Endodermal cell (in vitro differentiated cells): Measurements from ENCODE around the gene TNFSF12. TPM values are rescaled to one million over a fixed set of nuclear protein-coding genes. Genes with fewer than 3 reads are reported as not detected.
A peak's percentile ranks its signal among the peaks of the same experiment; 100 is the strongest.

ENCODE experiments used
- DNase-seq: peaks from one replicate; pipeline ENCODE4 v3.0.0-alpha.2; 2017
- H3K27ac ChIP-seq: 2 replicates; pipeline ENCODE4 v1.5.1; 2013; ENCODE audit warnings: mild to moderate bottlenecking, low read depth, low read length, moderate library complexity
- H3K27me3 ChIP-seq: 2 replicates; pipeline ENCODE4 v1.6.1; 2013; ENCODE audit warnings: mild to moderate bottlenecking, low read length, moderate library complexity; ENCODE audit not compliant: insufficient read depth, control insufficient read depth, poor library complexity, severe bottlenecking
- H3K36me3 ChIP-seq: 2 replicates; pipeline ENCODE4 v1.7.0; 2013; ENCODE audit warnings: mild to moderate bottlenecking, low read length, moderate library complexity; ENCODE audit not compliant: control insufficient read depth, insufficient read depth
- H3K4me1 ChIP-seq: one replicate; pipeline ENCODE4 v1.7.0; 2013; ENCODE audit warnings: low read length; ENCODE audit not compliant: control insufficient read depth, insufficient read depth
- H3K4me3 ChIP-seq: 2 replicates; pipeline ENCODE4 v1.5.1; 2013; ENCODE audit warnings: mild to moderate bottlenecking, low read length, moderate library complexity
- H3K9ac ChIP-seq: 2 replicates; pipeline ENCODE4 v1.6.1; 2013; ENCODE audit warnings: mild to moderate bottlenecking, low read length, moderate library complexity; ENCODE audit not compliant: poor library complexity, severe bottlenecking; ENCODE audit errors: extremely low read depth
- H3K9me3 ChIP-seq: 2 replicates; pipeline ENCODE4 v1.6.1; 2013; ENCODE audit warnings: mild to moderate bottlenecking, low read length, moderate library complexity; ENCODE audit not compliant: control insufficient read depth
- H3K27ac Mint-ChIP-seq: 2 replicates; pipeline ENCODE4 v1.8.0; 2020; ENCODE audit warnings: mixed read lengths
- H3K27me3 Mint-ChIP-seq: 2 replicates; pipeline ENCODE4 v1.8.0; 2021; ENCODE audit warnings: mild to moderate bottlenecking, mixed read lengths; ENCODE audit not compliant: insufficient read depth
- H3K36me3 Mint-ChIP-seq: 2 replicates; pipeline ENCODE4 v1.8.0; 2020; ENCODE audit warnings: low read depth, mixed read lengths
- H3K4me1 Mint-ChIP-seq: 2 replicates; pipeline ENCODE4 v1.8.0; 2020; ENCODE audit warnings: mixed read lengths
- H3K4me3 Mint-ChIP-seq: 2 replicates; pipeline ENCODE4 v1.8.0; 2020; ENCODE audit warnings: mild to moderate bottlenecking, moderate library complexity, mixed read lengths
- H3K9me3 Mint-ChIP-seq: 2 replicates; pipeline ENCODE4 v1.8.0; 2020; ENCODE audit warnings: mild to moderate bottlenecking, mixed read lengths
- WGBS, 2 experiments: methylation state at CpG; one replicate each; pipeline versions ENCODE4 v1.1.5 to v1.1.7; 2013; ENCODE audit warnings: missing lambda C conversion rate in 2 of 2, mixed read lengths in 1 of 2; ENCODE audit not compliant: insufficient coverage in 1 of 2, insufficient read length in 1 of 2; 5-methylcytosine and 5-hydroxymethylcytosine counted together
- total RNA-seq, 2 donors: library from RNA; stranded (reverse); fragmentation: NEBNext Ultra II Directional in 1 of 2; extraction: Animal tissue kit (Norgen Biotek cat#: 25700) in 1 of 2; gene quantifications; 2 replicates in 1 of 2; 3 replicates in 1 of 2; pipeline ENCODE4 v1.2.1, GENCODE V29; 2021
- TF ChIP-seq, protein P1 (sequence below): fragments of 200-600 bp; sonication (generic); conservative IDR thresholded peaks from 2 replicates; pipeline ENCODE4 v1.5.0; 2021; ENCODE audit warnings: antibody characterized with exemption, mild to moderate bottlenecking

The TNFSF12 gene
- total RNA-seq, 2 donors from 2014 or later: 8.3 to 8.4 TPM

DNA sequence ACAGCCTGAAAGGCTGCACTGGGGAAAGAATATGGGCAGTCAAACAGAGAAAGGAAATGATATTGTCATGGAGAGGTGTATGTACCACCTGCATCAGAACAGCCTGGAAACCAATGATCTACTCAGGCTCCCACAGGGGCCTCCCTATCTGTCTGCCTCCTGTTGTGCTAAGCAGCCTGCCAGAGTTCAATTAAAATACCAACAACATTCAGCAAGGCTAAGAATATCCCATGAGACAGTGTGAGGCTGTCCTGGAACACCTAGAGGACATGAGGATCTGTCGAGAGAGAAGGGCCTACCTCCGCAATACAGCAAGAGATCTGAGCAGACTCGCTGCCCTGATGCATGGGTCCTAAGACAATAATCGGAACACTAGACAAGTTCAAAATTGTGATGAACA lies 57.4 kb downstream of the TNFSF12 start:
- H3K4me1 ChIP-seq: no peaks in the 10 kb centered on the region
- H3K9me3 ChIP-seq: no peaks in the 10 kb centered on the region
- peaks cover 6% of the 10 kb centered on the region for H3K4me1 Mint-ChIP-seq
- 89 to 100% methylated on average over 3 to 4 of the region's 4 CpGs for WGBS, 2 experiments
- H3K27me3 Mint-ChIP-seq: no peaks in the 10 kb centered on the region
- peak overlapping the region; percentile 41 for H3K27ac Mint-ChIP-seq
- H3K36me3 Mint-ChIP-seq: peaks cover 53% of the 10 kb centered on the region
- no peak overlapping the region for H3K9ac ChIP-seq
- peaks cover 66% of the 10 kb centered on the region for H3K36me3 ChIP-seq
- H3K4me3 ChIP-seq: no peak overlapping the region
- TF ChIP-seq, protein P1, sequence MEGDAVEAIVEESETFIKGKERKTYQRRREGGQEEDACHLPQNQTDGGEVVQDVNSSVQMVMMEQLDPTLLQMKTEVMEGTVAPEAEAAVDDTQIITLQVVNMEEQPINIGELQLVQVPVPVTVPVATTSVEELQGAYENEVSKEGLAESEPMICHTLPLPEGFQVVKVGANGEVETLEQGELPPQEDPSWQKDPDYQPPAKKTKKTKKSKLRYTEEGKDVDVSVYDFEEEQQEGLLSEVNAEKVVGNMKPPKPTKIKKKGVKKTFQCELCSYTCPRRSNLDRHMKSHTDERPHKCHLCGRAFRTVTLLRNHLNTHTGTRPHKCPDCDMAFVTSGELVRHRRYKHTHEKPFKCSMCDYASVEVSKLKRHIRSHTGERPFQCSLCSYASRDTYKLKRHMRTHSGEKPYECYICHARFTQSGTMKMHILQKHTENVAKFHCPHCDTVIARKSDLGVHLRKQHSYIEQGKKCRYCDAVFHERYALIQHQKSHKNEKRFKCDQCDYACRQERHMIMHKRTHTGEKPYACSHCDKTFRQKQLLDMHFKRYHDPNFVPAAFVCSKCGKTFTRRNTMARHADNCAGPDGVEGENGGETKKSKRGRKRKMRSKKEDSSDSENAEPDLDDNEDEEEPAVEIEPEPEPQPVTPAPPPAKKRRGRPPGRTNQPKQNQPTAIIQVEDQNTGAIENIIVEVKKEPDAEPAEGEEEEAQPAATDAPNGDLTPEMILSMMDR: no peak
- H3K27me3 ChIP-seq: no peaks in the 10 kb centered on the region
- H3K4me3 Mint-ChIP-seq: no peak overlapping the region
- DNase-seq: no peak
- no peaks in the 10 kb centered on the region for H3K9me3 Mint-ChIP-seq
- H3K27ac ChIP-seq: no peak overlapping the region

Other genes starting within 250 kb of the TNFSF12 start
- 100 to 1,000 TPM; 488 to 556 TPM for gene EIF5A, start 241.4 kb upstream of the TNFSF12 start, total RNA-seq
- gene GPS2, start 233.7 kb upstream of the TNFSF12 start, total RNA-seq: 10 to 100 TPM; 43.6 to 47.2 TPM
- gene NEURL4, start 219.7 kb upstream of the TNFSF12 start, total RNA-seq: 10 to 100 TPM; 51.3 to 52.7 TPM
- 1 to 10 TPM; 4.5 to 8.4 TPM for gene ACAP1, start 212.5 kb upstream of the TNFSF12 start, total RNA-seq
- 1 to 10 TPM; 7.1 to 8.4 TPM for gene KCTD11, start 196.9 kb upstream of the TNFSF12 start, total RNA-seq
- gene TMEM95, start 193.9 kb upstream of the TNFSF12 start, total RNA-seq: not detected
- 10 to 100 TPM; 11.0 to 11.7 TPM for gene TNK1, start 168.0 kb upstream of the TNFSF12 start, total RNA-seq
- gene PLSCR3, start 154.5 kb upstream of the TNFSF12 start, total RNA-seq: 10 to 100 TPM; 21.0 to 26.2 TPM
- gene TMEM256, start 145.0 kb upstream of the TNFSF12 start, total RNA-seq: 100 to 1,000 TPM; 133 to 175 TPM
- 100 to 1,000 TPM in 1 of 2 donors, 10 to 100 TPM in 1; 78.5 to 121 TPM for gene NLGN2, start 141.2 kb upstream of the TNFSF12 start, total RNA-seq
- gene SPEM1, start 128.7 kb upstream of the TNFSF12 start, total RNA-seq: under 1 TPM; 0.46 to 0.49 TPM
- gene SPEM2, start 123.4 kb upstream of the TNFSF12 start, total RNA-seq: not detected
- gene SPEM3, start 120.2 kb upstream of the TNFSF12 start, total RNA-seq: not detected
- gene TMEM102, start 113.6 kb upstream of the TNFSF12 start, total RNA-seq: 1 to 10 TPM; 6.5 to 8.6 TPM
- gene FGF11, start 109.5 kb upstream of the TNFSF12 start, total RNA-seq: 1 to 10 TPM; 4.0 to 8.8 TPM
- 10 to 100 TPM in 1 of 2 donors, 1 to 10 TPM in 1; 8.7 to 11.6 TPM for gene CHRNB1, start 104.0 kb upstream of the TNFSF12 start, total RNA-seq
- gene ZBTB4, start 69.4 kb upstream of the TNFSF12 start, total RNA-seq: 10 to 100 TPM; 18.8 to 25.5 TPM
- gene SLC35G6, start 67.6 kb upstream of the TNFSF12 start, total RNA-seq: under 1 TPM in 1 of 2 donors, not detected in 1; 0.33 TPM
- 100 to 1,000 TPM; 129 to 189 TPM for gene POLR2A, start 64.7 kb upstream of the TNFSF12 start, total RNA-seq
- gene TNFSF13, start 9.7 kb downstream of the TNFSF12 start, total RNA-seq: 1 to 10 TPM; 1.7 to 3.0 TPM
- 10 to 100 TPM; 71.5 to 82.3 TPM for gene SENP3, start 12.9 kb downstream of the TNFSF12 start, total RNA-seq
- gene CD68, start 30.6 kb downstream of the TNFSF12 start, total RNA-seq: under 1 TPM in 1 of 2 donors, not detected in 1; 0.44 TPM
- gene MPDU1, start 34.8 kb downstream of the TNFSF12 start, total RNA-seq: 10 to 100 TPM; 47.4 to 56.6 TPM
- 1 to 10 TPM; 6.4 to 7.3 TPM for gene SOX15, start 41.0 kb downstream of the TNFSF12 start, total RNA-seq
- 10 to 100 TPM; 52.1 to 53.9 TPM for gene FXR2, start 65.8 kb downstream of the TNFSF12 start, total RNA-seq
- gene SAT2, start 78.8 kb downstream of the TNFSF12 start, total RNA-seq: 100 to 1,000 TPM in 1 of 2 donors, 10 to 100 TPM in 1; 82.7 to 103 TPM
- gene SHBG, start 81.1 kb downstream of the TNFSF12 start, total RNA-seq: 1 to 10 TPM in 1 of 2 donors, under 1 TPM in 1; 0.77 to 1.9 TPM
- 1 to 10 TPM; 6.4 to 7.5 TPM for gene ATP1B2, start 101.9 kb downstream of the TNFSF12 start, total RNA-seq
- gene TP53, start 138.4 kb downstream of the TNFSF12 start, total RNA-seq: 100 to 1,000 TPM; 113 to 130 TPM
- 10 to 100 TPM; 21.7 to 30.8 TPM for gene WRAP53, start 139.4 kb downstream of the TNFSF12 start, total RNA-seq
- 10 to 100 TPM; 12.8 to 15.0 TPM for gene EFNB3, start 156.1 kb downstream of the TNFSF12 start, total RNA-seq
- under 1 TPM; 0.42 to 0.69 TPM for gene DNAH2, start 168.7 kb downstream of the TNFSF12 start, total RNA-seq